Calu3 (cell line): ENCODE results near the gene HOXA11. TPM values are rescaled to one million over a fixed set of nuclear protein-coding genes. Genes with fewer than 3 reads are reported as not detected.

Experiments used
- BruUV-seq: library from RNA; stranded (reverse); fragments of 400-500 nt; replicated peaks from 2 replicates; lab custom pipeline; 2021; lab: Mats Ljungman, UMichigan
- CTCF ChIA-PET: fragments of 300-600 bp; sonication (Branson Sonifier 250); formaldehyde crosslinking; loops from one replicate; lab custom pipeline; 2022; ENCODE audit warnings: antibody characterized with exemption; lab: Charles Lee
- DNase-seq: peaks from one replicate; pipeline ENCODE4 v3.0.0; 2022
- H3K27ac Mint-ChIP-seq: one replicate; pipeline ENCODE4 v1.8.0; 2022; ENCODE audit warnings: mixed read lengths; ENCODE audit not compliant: unreplicated experiment
- H3K27me3 Mint-ChIP-seq: one replicate; pipeline ENCODE4 v1.8.0; 2022; ENCODE audit warnings: mixed read lengths; ENCODE audit not compliant: unreplicated experiment
- H3K36me3 Mint-ChIP-seq: one replicate; pipeline ENCODE4 v1.8.0; 2022; ENCODE audit warnings: mild to moderate bottlenecking, moderate library complexity, mixed read lengths; ENCODE audit not compliant: insufficient read depth, unreplicated experiment
- H3K4me1 Mint-ChIP-seq: one replicate; pipeline ENCODE4 v1.8.0; 2022; ENCODE audit warnings: mild to moderate bottlenecking, low read depth, mixed read lengths; ENCODE audit not compliant: unreplicated experiment
- H3K4me3 Mint-ChIP-seq: one replicate; pipeline ENCODE4 v1.8.0; 2022; ENCODE audit warnings: mild to moderate bottlenecking, low read depth, moderate library complexity, mixed read lengths; ENCODE audit not compliant: unreplicated experiment
- H3K9me3 Mint-ChIP-seq: one replicate; pipeline ENCODE4 v1.8.0; 2022; ENCODE audit warnings: low read depth, mixed read lengths; ENCODE audit not compliant: unreplicated experiment
- CTCF ChIP-seq: fragments of 200-600 bp; IDR thresholded peaks from one replicate; pipeline ENCODE4 v1.8.0; 2022; ENCODE audit warnings: antibody characterized with exemption; ENCODE audit not compliant: unreplicated experiment
- intact Hi-C: fragments of 100-400 bp; cut with micrococcal nuclease; formaldehyde crosslinking; loops from one replicate; pipeline ENCODE4 v1.10.0; 2022; ENCODE audit not compliant: unreplicated experiment
- total RNA-seq: library from RNA; stranded (reverse); gene quantifications from 2 replicates; pipeline ENCODE4 v1.2.3, GENCODE V29; 2022

HOXA11 gene
- total RNA-seq, 1 experiment from 2014 or later = 0.54 TPM

- H3K4me1 Mint-ChIP-seq = peaks cover 11% of the 10 kb centered on the region
- CTCF ChIA-PET = no interaction called here
- H3K4me3 Mint-ChIP-seq = no peak overlapping the region
- H3K36me3 Mint-ChIP-seq = peaks cover 24% of the 10 kb centered on the region
- no peak overlapping the region for H3K27ac Mint-ChIP-seq
- intact Hi-C loops = loop anchor here (5.0 kb wide), 1 partner anchor 1262 kb away; no protein-coding TSS in a partner anchor
- no peak for DNase-seq
- H3K27me3 Mint-ChIP-seq = peaks cover 36% of the 10 kb centered on the region
- no peaks in the 10 kb centered on the region for H3K9me3 Mint-ChIP-seq
- no peak for TF ChIP-seq CTCF
- BruUV-seq = no TSS peak
Observed at GRCh38 chr7:27154369-27154768, 30.7 kb downstream of the HOXA11 start.

- Mint-ChIP-seq H3K4me1 (peaks cover 11% of the 10 kb centered on the region), H3K9me3 (no peaks in the 10 kb centered on the region), H3K36me3 (peaks cover 29% of the 10 kb centered on the region), H3K4me3 (no peak overlapping the region), H3K27ac (no peak overlapping the region), H3K27me3 (peaks cover 36% of the 10 kb centered on the region)
- TF ChIP-seq CTCF = no peak
- intact Hi-C loops = loop anchor here (5.0 kb wide), 1 partner anchor 1261 kb away; no protein-coding TSS in a partner anchor
- CTCF ChIA-PET = no interaction called here
- DNase-seq = no peak
- no TSS peak for BruUV-seq
Observed at GRCh38 chr7:27153526-27153925, 31.5 kb downstream of the HOXA11 start.

DNA sequence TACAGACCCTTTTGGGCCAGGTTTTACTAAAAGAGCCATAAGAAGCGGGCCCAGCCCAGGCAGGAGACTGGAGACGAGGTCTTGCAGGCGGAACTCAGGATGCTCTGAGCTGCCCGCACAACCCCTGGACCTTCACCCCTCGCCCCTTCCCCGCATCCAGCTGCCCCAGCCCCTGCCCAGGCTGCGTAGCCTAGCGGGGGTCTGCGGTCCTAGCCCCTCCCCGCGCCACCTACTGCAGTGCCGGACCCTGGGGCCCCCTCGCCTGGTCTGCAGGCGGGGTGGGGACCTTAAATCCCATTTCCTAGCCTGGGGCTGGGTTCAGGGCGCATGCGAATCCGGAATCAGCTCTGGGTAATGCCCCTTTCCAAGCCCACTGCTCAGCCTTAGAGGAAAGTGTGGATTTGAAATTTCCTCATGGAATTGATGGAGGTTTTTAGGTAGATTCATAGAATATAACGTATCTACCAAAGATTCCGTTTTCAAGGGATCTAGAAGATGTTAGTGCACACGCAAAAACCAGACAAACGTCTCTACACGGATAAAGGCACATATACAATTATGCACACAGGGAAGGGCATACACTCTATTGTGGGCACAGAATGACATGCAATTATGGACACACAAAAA is 32.1 kb downstream of the HOXA11 start:
- BruUV-seq = no TSS peak
- Mint-ChIP-seq H3K9me3 (no peaks in the 10 kb centered on the region), H3K27ac (no peak overlapping the region), H3K4me3 (no peak overlapping the region), H3K36me3 (peaks cover 35% of the 10 kb centered on the region), H3K4me1 (peaks cover 11% of the 10 kb centered on the region), H3K27me3 (peaks cover 36% of the 10 kb centered on the region)
- intact Hi-C loops = loop anchor here (5.0 kb wide), 1 partner anchor 1261 kb away; no protein-coding TSS in a partner anchor
- CTCF ChIA-PET = interaction anchor here (0.8 to 1.0 kb wide), 2 partner anchors 8 to 54 kb away, joined by 3 to 5 read pairs; no protein-coding TSS in a partner anchor
- TF ChIP-seq CTCF = no peak
- DNase-seq = no peak

GRCh38 chr7:27151931-27152815 is 32.9 kb downstream of the HOXA11 start, which contains the start of gene HOXA3:
TSS of gene HOXA3 (minus strand) at chr7:27152583. CDS start at chr7:27110640, 41,943 bp downstream.
- H3K4me3 Mint-ChIP-seq = peak within 1 kb of the TSS; percentile 76
- H3K9me3 Mint-ChIP-seq = no peaks in the 10 kb centered on the region
- intact Hi-C loops = loop anchor here (5.0 kb wide), 1 partner anchor 1260 kb away; no protein-coding TSS in a partner anchor
- H3K4me1 Mint-ChIP-seq = peaks cover 11% of the 10 kb centered on the region
- H3K27me3 Mint-ChIP-seq = peaks cover 36% of the 10 kb centered on the region
- CTCF ChIA-PET = interaction anchor here (0.8 to 2.4 kb wide), 3 partner anchors 9 to 53 kb away, joined by 3 to 8 read pairs (median 5); partner anchors contain the start of gene HOXA10
- peak within 1 kb of the TSS; percentile 73 for H3K27ac Mint-ChIP-seq
- no peak for DNase-seq
- peaks cover 37% of the 10 kb centered on the region for H3K36me3 Mint-ChIP-seq
- no peak for TF ChIP-seq CTCF
- no TSS peak for BruUV-seq
